Endothelial cell of umbilical vein (primary cell): ENCODE data around the gene SLC6A7.

ENCODE experiments used
- POLR2A ChIP-seq: IDR thresholded peaks from 2 replicates; pipeline ENCODE4 v1.6.1; 2012; ENCODE audit warnings: low read depth, mild to moderate bottlenecking, control low read depth, low read length
- POLR2AphosphoS5 ChIP-seq: IDR thresholded peaks from 2 replicates; pipeline ENCODE4 v1.6.1; 2012; ENCODE audit warnings: low read depth, mild to moderate bottlenecking, control low read depth, low read length, moderate library complexity; ENCODE audit not compliant: insufficient read depth
- TF ChIP-seq, protein P1 (sequence below), 2 donors: IDR thresholded peaks; 1 replicate in 1 of 2; 2 replicates in 1 of 2; pipeline ENCODE4 v1.5.1; 2011; ENCODE audit warnings: low read length in 2 of 2, mild to moderate bottlenecking in 2 of 2, moderate library complexity in 2 of 2, control low read depth in 1 of 2, inconsistent platforms in 1 of 2, low read depth in 1 of 2; ENCODE audit not compliant: insufficient read depth in 1 of 2; ENCODE audit errors: extremely low read depth in 1 of 2

DNA sequence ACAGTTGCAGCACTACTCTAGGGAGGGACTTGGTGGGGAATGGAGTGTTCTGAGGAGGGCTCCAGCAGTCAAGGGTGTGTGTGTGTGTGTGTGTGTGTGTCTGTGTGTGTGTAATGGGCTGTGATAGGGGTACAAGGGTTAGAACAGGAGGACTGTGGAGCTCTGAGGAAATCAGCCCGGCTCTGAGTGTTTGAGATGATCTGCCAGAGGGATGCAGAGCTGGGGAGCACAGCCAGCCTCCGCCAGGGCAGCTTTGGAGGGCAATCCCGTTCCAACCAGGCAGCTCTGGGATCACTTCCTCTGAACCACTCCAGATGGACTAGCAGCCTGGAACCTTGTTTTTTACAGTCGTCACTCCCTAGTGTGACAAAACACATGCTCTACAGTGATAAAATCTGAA, 3.0 kb upstream of the SLC6A7 start:
- TF ChIP-seq POLR2AphosphoS5, result no peak
- TF ChIP-seq POLR2A, result no peak
- TF ChIP-seq, protein P1, sequence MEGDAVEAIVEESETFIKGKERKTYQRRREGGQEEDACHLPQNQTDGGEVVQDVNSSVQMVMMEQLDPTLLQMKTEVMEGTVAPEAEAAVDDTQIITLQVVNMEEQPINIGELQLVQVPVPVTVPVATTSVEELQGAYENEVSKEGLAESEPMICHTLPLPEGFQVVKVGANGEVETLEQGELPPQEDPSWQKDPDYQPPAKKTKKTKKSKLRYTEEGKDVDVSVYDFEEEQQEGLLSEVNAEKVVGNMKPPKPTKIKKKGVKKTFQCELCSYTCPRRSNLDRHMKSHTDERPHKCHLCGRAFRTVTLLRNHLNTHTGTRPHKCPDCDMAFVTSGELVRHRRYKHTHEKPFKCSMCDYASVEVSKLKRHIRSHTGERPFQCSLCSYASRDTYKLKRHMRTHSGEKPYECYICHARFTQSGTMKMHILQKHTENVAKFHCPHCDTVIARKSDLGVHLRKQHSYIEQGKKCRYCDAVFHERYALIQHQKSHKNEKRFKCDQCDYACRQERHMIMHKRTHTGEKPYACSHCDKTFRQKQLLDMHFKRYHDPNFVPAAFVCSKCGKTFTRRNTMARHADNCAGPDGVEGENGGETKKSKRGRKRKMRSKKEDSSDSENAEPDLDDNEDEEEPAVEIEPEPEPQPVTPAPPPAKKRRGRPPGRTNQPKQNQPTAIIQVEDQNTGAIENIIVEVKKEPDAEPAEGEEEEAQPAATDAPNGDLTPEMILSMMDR (IDR thresholded peaks at IDR 0.05; ENCODE audit: extremely low read depth in 1 of 2, insufficient read depth in 1 of 2, low read depth in 1 of 2, low read length in 2 of 2), result no peak
